PFSK-1 (cell line): Measurements from ENCODE around the gene NR1H4.

ENCODE experiments used
- FOXP2 ChIP-seq: optimal IDR thresholded peaks from 2 replicates; pipeline ENCODE3; 2011; ENCODE audit warnings: borderline replicate concordance, control low read depth, inconsistent platforms; ENCODE audit not compliant: insufficient read depth; ENCODE audit errors: extremely low read length, extremely low read depth
- POLR2AphosphoS5 ChIP-seq: IDR thresholded peaks from 2 replicates; pipeline ENCODE4 v1.6.1; 2012; ENCODE audit warnings: low read depth, mild to moderate bottlenecking, control low read depth, low read length, moderate library complexity
- REST ChIP-seq, 2 experiments: IDR thresholded peaks; 2 replicates each; pipeline versions ENCODE4 v1.6.1 to v1.8.0; 2011 to 2012; ENCODE audit warnings: low read depth in 2 of 2, low read length in 2 of 2, control low read depth in 1 of 2, inconsistent platforms in 1 of 2, mild to moderate bottlenecking in 1 of 2, moderate library complexity in 1 of 2; ENCODE audit not compliant: insufficient read depth in 1 of 2
- SIN3A ChIP-seq: IDR thresholded peaks from 2 replicates; pipeline ENCODE4 v1.6.1; 2012; ENCODE audit warnings: mild to moderate bottlenecking, low read length, moderate library complexity, borderline replicate concordance; ENCODE audit not compliant: insufficient read depth
- TAF1 ChIP-seq: IDR thresholded peaks from 2 replicates; pipeline ENCODE4 v1.6.1; 2012; ENCODE audit warnings: low read length, control low read depth, borderline replicate concordance; ENCODE audit not compliant: insufficient read depth

Gene NR1H4

GRCh38 chr12:100518376-100518775 is 44.7 kb downstream of the NR1H4 start:
- TF ChIP-seq POLR2AphosphoS5 (no peak), REST (IDR thresholded peaks at IDR 0.05; ENCODE audit: insufficient read depth in 1 of 2, low read depth in 2 of 2, low read length in 2 of 2) (no peak), FOXP2 (no peak), TAF1 (no peak), SIN3A (no peak)

- TF ChIP-seq FOXP2 (no peak), REST (IDR thresholded peaks at IDR 0.05; ENCODE audit: insufficient read depth in 1 of 2, low read depth in 2 of 2, low read length in 2 of 2) (no peak), POLR2AphosphoS5 (no peak), TAF1 (no peak), SIN3A (no peak)
These were observed 46.5 kb downstream of the NR1H4 start for GRCh38 chr12:100520048-100520769.

GRCh38 chr12:100521958-100522357 is 48.3 kb downstream of the NR1H4 start:
- TF ChIP-seq POLR2AphosphoS5 (no peak), SIN3A (no peak), TAF1 (no peak), REST (IDR thresholded peaks at IDR 0.05; ENCODE audit: insufficient read depth in 1 of 2, low read depth in 2 of 2, low read length in 2 of 2) (no peak), FOXP2 (no peak)

- TF ChIP-seq TAF1, result no peak
- TF ChIP-seq FOXP2, result no peak
- no peak for TF ChIP-seq REST (IDR thresholded peaks at IDR 0.05; ENCODE audit: insufficient read depth in 1 of 2, low read depth in 2 of 2, low read length in 2 of 2)
- TF ChIP-seq POLR2AphosphoS5, result no peak
- TF ChIP-seq SIN3A, result no peak
These were observed 54.4 kb downstream of the NR1H4 start for GRCh38 chr12:100528034-100528433.

GRCh38 chr12:100528471-100529127 is 54.9 kb downstream of the NR1H4 start:
- no peak for TF ChIP-seq TAF1
- TF ChIP-seq POLR2AphosphoS5, result no peak
- no peak for TF ChIP-seq FOXP2
- TF ChIP-seq SIN3A, result no peak
- no peak for TF ChIP-seq REST (IDR thresholded peaks at IDR 0.05; ENCODE audit: insufficient read depth in 1 of 2, low read depth in 2 of 2, low read length in 2 of 2)
